ENCODE measurements around the gene EXO1. TPM values are rescaled to one million over a fixed set of nuclear protein-coding genes. Genes with fewer than 3 reads are reported as not detected.
"Not testable (repeated sequence)": the region's sequence is repeated elsewhere in the genome, so short reads cannot be mapped to it uniquely, and the experiment has no call there.

Gene EXO1
- total RNA-seq, 4 donors from 2014 or later, result 0.39 TPM; not detected in 3

- Histone ChIP-seq H3K4me1 (peaks cover 0 to 13% (median 7%) of the 10 kb centered on the region in 4 donors), H3K4me3 (peak overlapping the region in 2 of 4 donors; percentile 62 to 65), H3K27me3 (no peaks in the 10 kb centered on the region), H3K27ac (peak overlapping the region in 3 of 4 donors; percentile 95 to 99 (median 98)), H3K9me3 (no peaks in the 10 kb centered on the region), H3K36me3 (no peaks in the 10 kb centered on the region)
- no peak for DNase-seq (ENCODE audit: low spot score in 2 of 2)
- WGBS, 2 donors, result 83 to 85% methylated on average over 4 of the region's 4 CpGs
- TF ChIP-seq CTCF (IDR thresholded peaks at IDR 0.05) (no peak), EP300 (IDR thresholded peaks at IDR 0.05) (no peak), POLR2A (IDR thresholded peaks at IDR 0.05) (no peak)
These were observed 1.0 kb upstream of the EXO1 start for GRCh38 chr1:241846862-241847539.

- H3K9me3 ChIP-seq, result no peaks in the 10 kb centered on the region
- no peaks in the 10 kb centered on the region for H3K36me3 ChIP-seq
- peak overlapping the region; percentile 95 to 99 (median 98) for H3K27ac ChIP-seq
- no peak for DNase-seq (ENCODE audit: low spot score in 2 of 2)
- H3K4me1 ChIP-seq, result peaks cover 0 to 13% (median 7%) of the 10 kb centered on the region in 4 donors
- WGBS, 2 donors, result 7 to 11% methylated on average over 6 of the region's 6 CpGs
- TF ChIP-seq EP300 (IDR thresholded peaks at IDR 0.05) (no peak), POLR2A (IDR thresholded peaks at IDR 0.05) (no peak), CTCF (IDR thresholded peaks at IDR 0.05) (no peak)
- peak overlapping the region; percentile 62 to 98 (median 76) for H3K4me3 ChIP-seq
- H3K27me3 ChIP-seq, result no peaks in the 10 kb centered on the region
These were observed 536 bp upstream of the EXO1 start for GRCh38 chr1:241847540-241847795.

GRCh38 chr1:241848686-241849344 is 811 bp downstream of the EXO1 start:
- Histone ChIP-seq H3K9me3 (no peaks in the 10 kb centered on the region), H3K27ac (no peak overlapping the region), H3K36me3 (no peaks in the 10 kb centered on the region), H3K4me1 (peaks cover 0 to 13% (median 7%) of the 10 kb centered on the region in 4 donors), H3K4me3 (peak overlapping the region in 2 of 4 donors; percentile 65 to 98), H3K27me3 (no peaks in the 10 kb centered on the region)
- 2 to 9% methylated on average over 13 of the region's 13 CpGs for WGBS, 2 donors
- DNase-seq (ENCODE audit: low spot score in 2 of 2), result no peak
- TF ChIP-seq CTCF (IDR thresholded peaks at IDR 0.05) (no peak), POLR2A (IDR thresholded peaks at IDR 0.05) (no peak), EP300 (IDR thresholded peaks at IDR 0.05) (no peak)

GRCh38 chr1:241849345-241849695 is 1.3 kb downstream of the EXO1 start:
- Histone ChIP-seq H3K27me3 (no peaks in the 10 kb centered on the region), H3K9me3 (no peaks in the 10 kb centered on the region), H3K36me3 (no peaks in the 10 kb centered on the region), H3K27ac (no peak overlapping the region), H3K4me3 (no peak overlapping the region), H3K4me1 (peaks cover 0 to 13% (median 7%) of the 10 kb centered on the region in 4 donors)
- 36 to 38% methylated on average over 6 of the region's 6 CpGs for WGBS, 2 donors
- no peak for DNase-seq (ENCODE audit: low spot score in 2 of 2)
- TF ChIP-seq POLR2A (IDR thresholded peaks at IDR 0.05) (no peak), EP300 (IDR thresholded peaks at IDR 0.05) (no peak), CTCF (IDR thresholded peaks at IDR 0.05) (no peak)

GRCh38 chr1:241855545-241856140 is 7.6 kb downstream of the EXO1 start:
- H3K27me3 ChIP-seq; DNase-seq (ENCODE audit: low spot score in 2 of 2); H3K36me3 ChIP-seq; H3K4me3 ChIP-seq; H3K4me1 ChIP-seq; H3K27ac ChIP-seq; H3K9me3 ChIP-seq: not testable (repeated sequence)
- 94 to 95% methylated on average over 36 to 41 of the region's 41 CpGs for WGBS, 2 donors
